Stimulated activated CD4-positive, alpha-beta T cell treated with anti-CD3 and anti-CD28 coated beads, Interleukin-12 subunit alpha, Interleukin-12 subunit beta, amount 100 ng/mL, for 48 hours (primary cell): ENCODE measurements around the gene GALNTL6.
"Not testable (repeated sequence)": the region's sequence is repeated elsewhere in the genome, so short reads cannot be mapped to it uniquely, and the experiment has no call there.

Source experiments
- DNase-seq, 3 donors: peaks; one replicate each; pipeline ENCODE4 v3.0.0-alpha.2; 2020; ENCODE audit warnings: low read depth in 2 of 3, low spot score in 1 of 3

Gene GALNTL6

GRCh38 chr4:172850838-172851237 lies 1037.6 kb downstream of the GALNTL6 start:
- no peak for DNase-seq

DNA sequence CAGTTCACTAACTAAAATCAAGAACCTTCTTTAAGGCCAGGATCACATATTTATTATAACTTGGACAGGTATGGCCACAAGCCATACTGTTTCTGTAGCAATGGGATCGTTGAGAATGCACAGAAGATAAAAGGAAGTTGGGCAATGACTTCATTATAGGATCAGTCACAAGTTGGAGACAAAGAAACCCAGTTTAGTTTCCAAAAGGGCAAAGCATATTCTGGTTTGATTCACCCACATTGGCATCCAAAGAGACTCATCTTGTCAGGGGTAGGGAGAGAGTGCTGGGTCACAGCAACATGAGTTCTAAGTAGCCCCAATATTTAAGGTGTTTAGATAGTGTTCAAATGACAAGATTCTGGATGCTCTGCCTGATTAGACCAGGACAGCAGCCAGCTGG lies 1038.3 kb downstream of the GALNTL6 start:
- no peak for DNase-seq

DNA sequence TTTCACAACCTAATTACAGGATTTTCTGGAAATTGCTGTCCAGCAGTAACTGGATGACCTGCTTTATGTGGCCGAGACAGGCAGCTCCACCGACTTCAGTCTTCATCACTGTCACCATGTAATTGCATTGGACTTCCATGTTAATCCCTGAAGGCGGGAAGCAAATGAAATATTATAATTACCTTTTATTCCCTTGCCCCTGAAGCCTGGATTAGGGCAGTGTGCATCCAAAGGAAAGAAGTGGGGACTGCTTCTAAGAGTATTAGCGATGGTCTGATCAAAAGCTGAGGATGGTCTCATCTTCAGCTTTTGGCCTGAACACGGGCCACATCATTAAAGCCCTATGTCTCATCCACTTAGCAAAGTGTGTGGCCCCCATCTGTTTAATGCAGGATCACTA lies 1043.8 kb downstream of the GALNTL6 start:
- no peak for DNase-seq

DNA sequence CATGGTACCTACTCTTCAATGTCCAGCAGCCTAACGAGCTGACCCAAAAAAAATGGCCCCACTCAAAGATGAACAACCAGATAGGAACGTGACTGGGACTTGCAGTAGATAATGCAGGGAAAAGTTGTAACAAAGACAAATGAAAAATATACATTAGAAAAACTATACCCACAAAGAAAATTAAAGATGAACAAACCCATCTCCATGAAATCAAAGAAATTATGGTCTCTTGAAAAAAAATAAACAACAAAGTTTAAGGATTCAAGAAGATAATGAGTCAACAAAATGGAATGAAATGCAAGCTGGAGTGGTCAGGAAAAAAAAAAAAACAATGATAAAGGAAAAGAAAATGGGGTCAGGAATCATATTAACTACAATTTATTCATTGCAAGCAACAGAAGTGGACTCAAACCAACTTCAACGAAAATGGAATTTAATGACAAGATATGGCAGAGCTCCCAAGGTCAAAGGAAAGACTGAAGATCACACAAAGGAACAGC lies 1045.6 kb downstream of the GALNTL6 start:
- no peak for DNase-seq

DNA sequence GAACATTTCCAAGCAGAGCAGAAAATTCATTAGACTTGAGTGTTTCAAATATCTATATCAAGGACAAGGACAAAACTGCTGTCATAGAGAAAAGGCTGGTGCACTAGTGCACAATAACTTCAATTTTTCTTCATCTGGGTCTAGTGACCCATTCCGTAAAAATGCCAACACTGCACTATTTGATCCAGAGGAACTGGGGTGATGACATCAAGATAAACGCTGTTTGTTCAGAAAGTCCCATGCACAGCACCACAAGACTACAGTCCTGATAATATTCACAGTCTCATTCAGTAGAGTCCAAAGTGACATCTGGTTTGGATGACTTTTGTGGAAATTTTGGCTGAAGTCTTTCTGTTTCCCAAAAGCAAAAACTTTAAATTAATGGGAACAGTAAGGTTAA lies 1051.9 kb downstream of the GALNTL6 start:
- DNase-seq = no peak

DNA sequence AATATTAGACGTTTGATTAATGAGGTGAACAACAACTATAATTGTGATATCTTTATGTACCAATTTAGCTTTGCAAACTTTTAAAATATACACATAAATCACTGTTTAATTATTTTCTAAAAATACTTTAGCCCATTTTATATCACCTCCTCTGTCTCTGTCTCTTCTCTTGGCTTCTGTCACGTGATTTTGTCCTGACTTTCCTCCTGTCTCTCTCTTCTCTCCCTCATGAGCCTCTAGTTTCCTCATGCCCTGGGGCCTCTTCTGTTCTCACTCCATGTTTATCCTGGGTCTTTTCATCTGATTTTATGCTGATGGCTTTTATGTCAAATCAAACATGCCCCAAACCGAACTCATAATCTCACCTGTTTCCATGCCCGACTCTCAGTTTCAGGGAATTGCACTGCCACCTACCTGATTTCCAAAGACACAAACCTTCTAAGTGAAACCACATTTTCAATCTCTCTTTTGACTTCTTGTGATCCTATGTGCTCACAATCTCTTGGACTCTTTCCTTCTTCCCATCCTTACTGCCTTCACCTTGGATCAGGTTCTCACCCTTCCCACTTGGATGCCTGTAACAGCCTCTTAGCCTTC lies 1052.4 kb downstream of the GALNTL6 start:
- no peak for DNase-seq

DNA sequence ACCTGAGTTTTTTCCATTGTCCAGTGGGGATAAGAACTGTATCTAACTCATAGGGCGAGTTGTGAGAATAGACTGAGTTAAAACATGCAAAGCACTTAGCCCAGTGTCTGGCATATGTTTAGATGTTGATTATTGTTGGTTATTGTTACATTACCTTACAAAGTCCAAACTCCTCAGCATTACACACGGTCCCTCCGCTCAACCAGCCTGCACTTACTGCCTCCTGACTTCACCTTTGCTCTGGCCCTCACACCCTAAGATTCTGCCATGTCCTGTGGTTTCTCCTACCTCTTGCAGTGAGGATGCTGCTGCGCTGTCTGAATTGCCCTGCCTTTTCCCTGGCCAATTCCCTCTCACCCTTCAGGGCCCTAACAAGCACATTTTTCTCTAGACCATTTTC lies 1053.2 kb downstream of the GALNTL6 start:
- no peak for DNase-seq

DNA sequence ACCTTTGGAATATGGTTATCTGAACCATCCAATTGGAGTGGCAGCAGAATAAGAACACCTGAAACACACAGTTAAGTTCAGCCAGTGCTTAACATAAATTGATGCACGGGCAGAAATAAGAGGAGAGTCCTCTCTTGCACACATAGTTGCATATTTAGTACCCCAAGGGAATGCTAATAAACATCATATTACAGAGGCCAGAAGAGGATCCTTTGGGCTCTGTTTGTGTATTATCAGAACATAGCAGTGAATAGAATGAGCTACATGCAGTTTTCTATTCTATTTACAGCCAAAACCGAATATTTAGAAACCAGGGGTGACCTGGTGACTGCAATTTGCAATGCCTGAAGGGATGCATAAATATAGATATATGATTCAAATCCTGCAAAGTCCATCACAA lies 1054.6 kb downstream of the GALNTL6 start:
- DNase-seq = no peak

- no peak for DNase-seq
These were observed 1055.1 kb downstream of the GALNTL6 start for GRCh38 chr4:172868271-172868670.

DNA sequence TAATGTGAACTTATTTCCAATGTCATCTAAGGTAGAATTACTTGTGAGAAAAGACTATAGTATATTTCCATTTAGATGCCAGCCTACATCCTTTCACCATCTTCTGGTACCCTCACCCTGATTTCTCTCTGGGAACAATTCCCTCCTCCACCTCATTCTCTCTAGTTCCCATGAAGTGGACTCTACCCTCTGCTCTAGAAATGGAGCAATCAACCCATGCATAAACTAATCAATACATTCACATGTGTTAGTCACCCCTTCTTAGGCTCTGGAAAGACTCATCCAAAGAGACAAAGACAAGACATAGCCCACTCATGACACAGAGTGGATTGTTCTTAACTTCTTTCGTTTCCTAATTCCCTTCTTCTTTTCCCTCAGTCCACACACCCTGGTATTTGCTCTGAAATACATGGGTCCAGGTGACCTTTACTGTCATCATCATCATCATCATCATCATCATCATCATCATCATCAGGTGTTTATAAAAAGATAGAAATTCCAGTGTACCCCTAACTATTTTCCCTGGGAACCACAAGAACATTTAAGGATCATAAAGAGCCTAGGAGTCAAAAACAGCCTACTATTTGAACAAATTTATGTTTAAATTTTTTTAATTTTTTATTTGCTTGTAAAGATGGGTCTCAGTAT lies 1056.5 kb downstream of the GALNTL6 start:
- DNase-seq = no peak

DNA sequence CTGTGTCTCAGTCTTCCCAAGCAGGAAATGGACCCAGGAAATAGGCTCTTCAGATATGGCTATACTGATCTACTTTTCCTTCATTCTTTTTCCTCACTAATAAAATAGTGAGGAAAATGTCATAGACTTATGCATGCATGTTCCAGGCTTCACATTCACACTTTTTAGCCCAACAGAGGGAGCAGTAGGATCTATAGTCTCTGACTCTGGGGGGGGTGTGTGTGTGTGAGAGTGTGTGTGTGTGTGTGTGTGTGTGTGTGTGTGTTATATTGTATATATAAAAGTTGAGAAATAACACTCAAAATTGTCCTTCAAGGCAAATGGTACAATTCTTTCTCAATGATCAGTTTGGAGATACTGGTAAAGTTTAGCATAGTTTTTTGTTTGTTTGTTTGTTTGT lies 1058.2 kb downstream of the GALNTL6 start:
- no peak for DNase-seq

GRCh38 chr4:172874944-172875343 lies 1061.7 kb downstream of the GALNTL6 start:
- DNase-seq = no peak

- no peak for DNase-seq
These were observed 1063.2 kb downstream of the GALNTL6 start for GRCh38 chr4:172876394-172876793.

- DNase-seq = no peak
These were observed 1068.4 kb downstream of the GALNTL6 start for GRCh38 chr4:172881645-172882044.

DNA sequence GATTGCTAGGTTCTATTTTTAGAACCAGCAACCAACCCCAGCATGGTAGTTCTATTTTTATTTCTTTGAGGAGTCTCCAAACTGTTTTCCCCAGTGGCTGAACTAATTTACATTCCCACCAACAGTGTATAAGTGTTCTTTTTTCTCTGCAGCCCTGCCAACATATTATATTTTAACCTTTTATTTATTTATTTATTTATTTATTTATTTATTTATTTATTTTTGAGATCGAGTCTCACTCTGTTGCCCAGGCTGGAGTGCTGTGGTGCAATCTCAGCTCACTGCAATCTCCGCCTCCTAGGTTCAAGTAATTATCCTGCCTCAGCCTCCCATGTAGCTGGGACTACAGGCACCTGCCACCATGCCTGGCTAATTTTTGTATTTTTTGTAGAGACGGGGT lies 1074.2 kb downstream of the GALNTL6 start:
- DNase-seq = not testable (repeated sequence)

DNA sequence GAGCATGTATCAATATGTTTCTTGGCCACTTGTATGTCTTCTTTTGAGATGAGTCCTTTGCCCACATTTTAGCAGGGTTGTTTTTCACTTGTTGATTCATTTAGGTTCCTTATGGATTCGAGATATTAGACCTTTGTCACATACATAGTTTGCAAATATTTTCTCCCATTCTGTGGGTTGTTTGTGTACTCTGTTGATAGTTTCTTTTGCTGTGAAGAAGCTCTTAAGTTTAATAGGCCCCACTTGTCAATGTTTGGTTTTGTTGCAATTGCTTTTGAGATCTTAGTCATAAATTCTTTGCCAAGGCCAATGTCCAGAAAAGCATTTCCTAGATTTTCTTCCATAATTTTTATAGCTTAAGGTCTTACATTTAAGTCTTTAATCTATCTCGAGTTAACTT lies 1074.8 kb downstream of the GALNTL6 start:
- no peak for DNase-seq

DNA sequence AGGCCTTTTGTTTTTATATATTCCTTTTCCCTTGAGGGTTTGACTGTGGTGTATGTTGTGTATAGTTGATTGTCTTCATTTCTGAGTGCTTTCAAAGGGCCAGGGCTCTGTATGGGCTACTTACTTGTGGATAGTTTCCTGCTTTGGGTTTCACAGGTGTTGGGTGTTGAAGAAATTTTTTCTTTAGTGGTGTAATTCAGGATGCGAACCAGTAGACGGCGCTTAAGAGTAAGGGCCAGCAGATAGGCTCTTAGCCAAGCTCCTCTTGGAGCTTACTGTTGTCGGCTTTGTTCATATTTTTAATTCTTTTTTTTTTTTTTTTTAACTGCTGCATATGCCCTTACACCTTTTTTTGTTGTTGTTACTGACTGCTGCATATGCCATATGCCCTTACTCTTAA lies 1079.1 kb downstream of the GALNTL6 start:
- DNase-seq = no peak

DNA sequence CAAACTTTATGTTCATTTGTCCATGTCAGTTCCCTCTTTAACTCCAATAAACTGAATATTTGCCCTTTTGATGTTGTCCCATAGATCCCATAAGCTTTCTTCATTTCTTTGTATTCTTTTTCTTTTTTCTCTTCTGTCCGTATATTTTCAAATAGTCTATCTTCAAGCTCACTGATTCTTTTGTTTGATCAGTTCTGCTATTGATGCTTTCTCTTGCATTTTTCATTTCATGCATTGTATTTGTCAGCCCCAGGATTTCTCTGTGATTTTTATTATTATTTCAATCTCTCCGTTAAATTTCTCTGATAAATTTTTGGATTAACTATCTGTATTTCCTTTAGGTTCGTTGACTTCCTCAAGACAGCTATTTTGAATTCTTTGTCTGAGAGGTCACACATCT lies 1082.5 kb downstream of the GALNTL6 start:
- DNase-seq = no peak

GRCh38 chr4:172897046-172897445 lies 1083.8 kb downstream of the GALNTL6 start:
- DNase-seq = no peak

DNA sequence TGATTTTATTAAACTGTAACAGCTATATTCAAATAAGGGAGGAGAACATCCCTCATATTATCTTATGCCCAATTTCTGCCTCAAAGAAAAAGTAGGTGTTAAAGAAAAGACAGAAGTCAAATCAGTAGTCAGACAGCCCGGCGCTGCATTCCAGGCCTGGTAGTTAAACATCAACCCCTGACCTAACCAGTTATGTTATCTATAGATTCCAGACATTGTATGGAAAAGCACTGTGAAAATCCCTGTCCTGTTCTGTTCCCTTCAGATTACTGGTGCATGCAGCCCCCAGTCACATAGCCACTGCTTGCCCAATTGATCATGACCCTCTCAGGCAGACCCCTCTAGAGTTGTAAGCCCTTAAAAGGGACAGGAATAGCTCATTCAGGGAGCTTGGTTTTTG lies 1085.5 kb downstream of the GALNTL6 start:
- DNase-seq = no peak

DNA sequence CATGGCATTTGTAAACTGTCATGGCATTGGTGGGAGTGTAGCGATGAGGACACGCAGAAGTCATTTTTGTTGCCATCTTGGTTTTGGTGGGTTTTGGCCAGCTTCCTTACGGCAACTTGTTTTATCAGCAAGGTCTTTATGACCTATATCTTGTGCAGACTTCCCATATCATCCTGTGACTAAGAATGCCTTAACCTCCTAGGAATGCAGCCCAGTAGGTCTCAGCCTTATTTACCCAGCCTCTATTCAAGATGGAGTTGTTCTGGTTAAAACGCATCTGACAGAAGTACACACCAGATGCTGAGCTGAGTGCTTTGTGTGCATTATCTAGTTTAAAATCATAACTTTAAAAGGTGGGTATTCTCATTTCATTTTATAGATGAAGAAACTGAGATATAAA lies 1086.7 kb downstream of the GALNTL6 start:
- DNase-seq = no peak

DNA sequence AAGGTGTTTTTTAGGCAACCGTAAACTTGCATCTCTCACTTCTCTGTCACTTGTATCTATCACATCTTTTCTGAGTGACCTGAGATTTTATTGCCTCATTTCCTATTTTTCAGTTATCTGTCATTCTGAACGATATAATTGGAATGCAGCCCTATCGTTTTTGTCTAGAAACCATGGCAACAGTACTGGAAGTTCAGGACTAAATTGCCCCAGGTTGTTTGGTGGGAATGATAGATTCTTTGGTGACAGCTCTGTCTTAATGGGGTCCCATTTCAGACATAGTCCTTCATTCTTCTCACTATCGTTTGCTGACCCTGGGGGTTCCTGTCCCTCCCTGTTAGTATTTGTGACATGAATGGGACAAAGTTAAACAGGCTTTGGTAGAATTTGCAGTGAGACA lies 1087.7 kb downstream of the GALNTL6 start:
- DNase-seq = no peak

DNA sequence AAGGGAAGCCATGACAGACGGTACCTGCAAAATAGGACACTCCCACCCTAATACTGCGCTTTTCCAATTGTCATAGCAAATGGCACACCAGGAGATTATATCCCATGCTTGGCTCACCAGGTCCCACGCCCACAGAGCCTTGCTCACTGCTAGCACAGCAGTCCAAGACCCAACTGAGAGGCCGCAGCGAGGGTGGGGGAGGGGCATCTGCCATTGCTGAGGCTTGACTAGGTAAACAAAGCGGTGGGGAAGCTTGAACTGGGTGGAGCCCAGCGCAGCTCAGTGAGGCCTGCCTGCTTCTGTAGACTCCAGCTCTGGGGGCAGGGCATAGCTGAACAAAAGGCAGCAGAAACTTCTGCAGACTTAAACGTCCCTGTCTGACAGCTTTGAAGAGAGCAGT lies 1099.3 kb downstream of the GALNTL6 start:
- DNase-seq = not testable (repeated sequence)
